Esophagus (tissue), 2 donors: ENCODE data around the gene TOB2. TPM values are rescaled to one million over a fixed set of nuclear protein-coding genes. Genes with fewer than 3 reads are reported as not detected.

Experiments
- H3K27ac ChIP-seq, 2 donors: one replicate each; pipeline ENCODE4 v1.5.1; 2013; ENCODE audit warnings: low read depth in 2 of 2, mild to moderate bottlenecking in 2 of 2, inconsistent platforms in 1 of 2, low read length in 1 of 2, moderate library complexity in 1 of 2
- H3K27me3 ChIP-seq, 2 donors: one replicate each; pipeline ENCODE4 v1.6.1; 2013; ENCODE audit warnings: low read length in 2 of 2, control low read depth in 1 of 2, mild to moderate bottlenecking in 1 of 2; ENCODE audit not compliant: insufficient read depth in 2 of 2, control insufficient read depth in 1 of 2
- H3K36me3 ChIP-seq, 2 donors: one replicate each; pipeline ENCODE4 v1.6.1; 2013; ENCODE audit warnings: low read length in 1 of 2; ENCODE audit not compliant: control insufficient read depth in 2 of 2, insufficient read depth in 2 of 2
- H3K4me1 ChIP-seq, 2 donors: one replicate each; pipeline ENCODE4 v1.6.1; 2013; ENCODE audit warnings: low read length in 1 of 2; ENCODE audit not compliant: control insufficient read depth in 2 of 2, insufficient read depth in 2 of 2
- H3K4me3 ChIP-seq, 2 donors: one replicate each; pipeline ENCODE4 v1.5.1; 2013; ENCODE audit warnings: low read length in 2 of 2, mild to moderate bottlenecking in 2 of 2, low read depth in 1 of 2, moderate library complexity in 1 of 2
- H3K9me3 ChIP-seq, 2 donors: one replicate each; pipeline ENCODE4 v1.6.1; 2013; ENCODE audit warnings: mild to moderate bottlenecking in 2 of 2, low read depth in 1 of 2, low read length in 1 of 2, moderate library complexity in 1 of 2; ENCODE audit not compliant: control insufficient read depth in 2 of 2, insufficient read depth in 1 of 2
- WGBS, 2 donors: extraction: QIAGEN DNeasy Blood & Tissue Kit; methylation state at CpG; one replicate each; pipeline ENCODE4 v1.1.7; 2013; 5-methylcytosine and 5-hydroxymethylcytosine counted together
- polyA plus RNA-seq, 2 donors: library from polyadenylated mRNA; stranded (reverse); fragments of 200-250 nt; gene quantifications; one replicate each; pipeline ENCODE4 v1.2.3, GENCODE V29; 2013
- donor health status: healthy with polysubstance abuse.
- donor health status: Bipolar disorder and iron deficiency.

Gene TOB2
- polyA plus RNA-seq, 2 donors = 10.7 to 11.1 TPM

GRCh38 chr22:41481131-41481830 lies 34.7 kb upstream of the TOB2 start:
- Histone ChIP-seq H3K36me3 (peaks cover 0 to 5% of the 10 kb centered on the region in 2 donors), H3K4me3 (no peak overlapping the region), H3K4me1 (peaks cover 2% of the 10 kb centered on the region in 2 donors), H3K27me3 (no peaks in the 10 kb centered on the region), H3K9me3 (no peaks in the 10 kb centered on the region), H3K27ac (peak overlapping the region; percentile 42 to 74)
- WGBS, 2 donors = 68 to 70% methylated on average over 15 of the region's 15 CpGs

- peaks cover 0 to 2% of the 10 kb centered on the region in 2 donors for H3K4me1 ChIP-seq
- 55 to 65% methylated on average over 7 of the region's 7 CpGs for WGBS, 2 donors
Measured at GRCh38 chr22:41480397-41480735, 33.8 kb upstream of the TOB2 start.

GRCh38 chr22:41479671-41480396 lies 33.2 kb upstream of the TOB2 start:
- Histone ChIP-seq H3K9me3 (no peaks in the 10 kb centered on the region), H3K4me3 (no peak overlapping the region), H3K4me1 (no peaks in the 10 kb centered on the region), H3K27me3 (no peaks in the 10 kb centered on the region), H3K36me3 (peaks cover 0 to 5% of the 10 kb centered on the region in 2 donors), H3K27ac (peak overlapping the region; percentile 56 to 81)
- WGBS, 2 donors = 62 to 72% methylated on average over 6 of the region's 6 CpGs

More at GRCh38 chr22:41480397-41480735, 33.8 kb upstream of the TOB2 start:
- Histone ChIP-seq H3K27me3 (no peaks in the 10 kb centered on the region), H3K9me3 (no peaks in the 10 kb centered on the region), H3K4me3 (no peak overlapping the region), H3K27ac (peak overlapping the region; percentile 14 to 81), H3K36me3 (peaks cover 0 to 5% of the 10 kb centered on the region in 2 donors)

DNA sequence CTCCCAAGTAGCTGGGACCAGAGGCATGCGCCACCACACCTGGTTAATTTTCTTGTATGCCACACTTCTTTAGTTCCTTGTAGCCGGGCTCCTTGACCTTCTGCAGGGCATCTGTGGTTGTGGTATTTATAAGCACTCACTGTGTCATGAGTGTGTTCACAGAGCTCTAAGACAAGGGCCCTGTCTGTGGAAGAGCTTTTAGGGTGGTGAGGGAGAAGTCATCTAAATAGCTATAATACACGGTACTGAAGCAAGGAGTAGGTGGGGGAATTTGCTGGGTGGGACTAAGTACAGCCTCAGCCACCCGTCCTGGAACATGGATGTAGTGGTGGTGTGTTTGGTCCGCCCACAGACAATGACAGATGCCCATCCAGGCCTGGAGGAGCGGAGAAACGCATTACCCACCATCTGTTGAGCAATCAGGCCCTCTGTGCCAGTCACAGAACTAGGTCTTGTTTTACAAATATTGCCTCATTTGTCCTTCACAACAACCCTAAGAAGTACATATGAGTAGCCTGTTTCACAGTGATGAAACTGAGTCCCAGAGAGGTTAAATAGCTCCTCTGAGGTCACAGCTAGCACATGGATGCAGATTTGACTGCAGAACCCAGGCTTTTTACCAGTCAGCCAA lies 32.4 kb upstream of the TOB2 start:
- H3K4me3 ChIP-seq = no peak overlapping the region
- H3K36me3 ChIP-seq = peaks cover 0 to 5% of the 10 kb centered on the region in 2 donors
- 73 to 74% methylated on average over 7 of the region's 7 CpGs for WGBS, 2 donors
- no peaks in the 10 kb centered on the region for H3K4me1 ChIP-seq
- H3K27ac ChIP-seq = peak overlapping the region; percentile 54 to 56
- no peaks in the 10 kb centered on the region for H3K9me3 ChIP-seq
- no peaks in the 10 kb centered on the region for H3K27me3 ChIP-seq

DNA sequence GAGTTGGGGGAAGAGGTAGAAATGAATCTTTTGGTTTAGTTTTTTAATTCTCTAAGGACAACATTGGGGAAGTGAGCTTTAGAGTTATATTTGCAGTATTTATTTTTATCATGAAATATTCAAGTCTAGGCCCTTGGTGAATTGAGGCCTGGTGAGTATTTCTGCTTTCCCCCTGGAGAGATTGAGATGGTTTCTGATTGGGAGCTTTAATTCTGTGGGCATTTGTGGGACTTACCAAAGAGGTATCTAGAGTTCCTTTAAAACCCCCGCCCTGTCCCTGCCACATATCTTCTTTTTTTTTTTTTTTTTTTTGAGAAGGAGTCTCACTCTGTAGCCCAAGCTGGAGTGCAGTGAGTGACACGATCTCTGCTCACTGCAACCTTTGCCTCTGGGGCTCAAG lies 31.9 kb upstream of the TOB2 start:
- WGBS, 2 donors = 81 to 84% methylated on average over 2 of the region's 2 CpGs
- H3K27ac ChIP-seq = no peak overlapping the region
- H3K27me3 ChIP-seq = no peaks in the 10 kb centered on the region
- no peaks in the 10 kb centered on the region for H3K9me3 ChIP-seq
- no peak overlapping the region for H3K4me3 ChIP-seq
- peaks cover 0 to 5% of the 10 kb centered on the region in 2 donors for H3K36me3 ChIP-seq
- H3K4me1 ChIP-seq = no peaks in the 10 kb centered on the region

DNA sequence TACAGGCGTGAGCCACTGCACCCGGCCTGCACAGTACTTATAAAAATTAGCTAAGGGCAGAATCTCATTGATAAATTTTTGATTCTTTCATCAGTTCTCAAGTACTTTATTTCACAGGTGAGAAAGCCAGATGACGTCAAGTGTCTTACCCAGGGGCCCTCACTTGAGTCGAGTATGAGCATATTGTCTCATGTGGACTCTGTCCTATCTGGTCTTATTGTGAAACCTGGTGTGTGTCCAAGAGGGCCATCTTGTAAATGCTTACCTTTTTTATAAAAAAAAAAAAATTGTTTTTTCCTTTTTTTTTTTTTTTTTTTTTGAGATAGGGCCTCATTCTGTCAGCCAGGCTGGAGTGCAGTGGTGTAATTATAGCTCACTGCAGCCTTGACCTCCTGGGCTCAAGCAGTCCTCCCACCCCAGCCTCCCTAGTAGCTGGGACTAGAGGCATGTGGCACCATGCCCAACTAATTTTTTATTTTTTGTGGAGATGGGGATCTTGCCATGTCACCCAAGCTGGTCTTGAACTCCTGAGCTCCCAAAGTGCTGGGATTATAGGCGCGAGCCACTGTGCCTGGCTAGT lies 28.4 kb upstream of the TOB2 start:
- Histone ChIP-seq H3K4me3 (no peak overlapping the region), H3K36me3 (no peaks in the 10 kb centered on the region), H3K9me3 (no peaks in the 10 kb centered on the region), H3K27me3 (no peaks in the 10 kb centered on the region), H3K27ac (peak overlapping the region in 1 of 2 donors; percentile 7), H3K4me1 (no peaks in the 10 kb centered on the region)
- 89 to 93% methylated on average over 6 of the region's 6 CpGs for WGBS, 2 donors

DNA sequence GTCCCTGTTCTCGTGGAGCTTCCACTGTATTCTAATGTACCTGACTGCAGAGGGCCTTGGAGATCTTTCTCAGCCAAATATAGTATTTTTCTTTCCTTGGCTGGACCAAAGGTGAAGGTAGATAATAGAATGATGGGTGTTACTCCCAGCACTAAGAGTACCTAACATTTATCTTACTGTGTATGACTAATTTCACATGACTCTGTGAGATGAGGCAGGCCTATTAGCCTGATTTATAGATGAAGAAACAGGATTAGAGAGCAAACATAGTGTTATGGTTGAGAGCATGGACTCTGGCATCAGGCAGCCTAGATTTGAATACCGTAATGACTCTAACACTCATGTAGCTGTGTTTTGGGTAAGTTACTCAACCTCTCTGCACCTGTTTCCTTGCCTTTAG lies 25.0 kb upstream of the TOB2 start:
- Histone ChIP-seq H3K4me1 (peaks cover 5 to 6% of the 10 kb centered on the region in 2 donors), H3K4me3 (no peak overlapping the region)

GRCh38 chr22:41470886-41471285 lies 24.3 kb upstream of the TOB2 start:
- 66 to 79% methylated on average over 2 of the region's 2 CpGs for WGBS, 2 donors
- Histone ChIP-seq H3K27ac (no peak overlapping the region), H3K36me3 (peaks cover 0 to 4% of the 10 kb centered on the region in 2 donors), H3K4me3 (no peak overlapping the region), H3K9me3 (no peaks in the 10 kb centered on the region), H3K4me1 (peaks cover 5 to 6% of the 10 kb centered on the region in 2 donors), H3K27me3 (no peaks in the 10 kb centered on the region)

More for the DNA sequence above, 25.0 kb upstream of the TOB2 start:
- Histone ChIP-seq H3K27ac (no peak overlapping the region), H3K36me3 (peaks cover 0 to 4% of the 10 kb centered on the region in 2 donors), H3K27me3 (no peaks in the 10 kb centered on the region), H3K9me3 (no peaks in the 10 kb centered on the region)
- WGBS, 2 donors = 49 to 60% methylated on average over 2 of the region's 2 CpGs

- WGBS, 2 donors = 1% methylated on average over 30 of the region's 30 CpGs
Measured at GRCh38 chr22:41469218-41469851, 22.7 kb upstream of the TOB2 start.

More at GRCh38 chr22:41469218-41469851, 22.7 kb upstream of the TOB2 start:
- no peaks in the 10 kb centered on the region for H3K27me3 ChIP-seq
- peaks cover 5 to 6% of the 10 kb centered on the region in 2 donors for H3K4me1 ChIP-seq
- peak overlapping the region; percentile 89 to 91 for H3K4me3 ChIP-seq
- H3K36me3 ChIP-seq = peaks cover 0 to 7% of the 10 kb centered on the region in 2 donors
- no peaks in the 10 kb centered on the region for H3K9me3 ChIP-seq
- H3K27ac ChIP-seq = peak overlapping the region; percentile 96 to 99
